C4-2B (cell line): ENCODE data around the gene SVBP.

Experiments used
- CTCF ChIP-seq: fragments of 450-650 bp; conservative IDR thresholded peaks from 2 replicates; pipeline ENCODE4 v1.5.1; 2017; ENCODE audit warnings: mild to moderate bottlenecking
- ZFX ChIP-seq: fragments of 450-650 bp; IDR thresholded peaks from 2 replicates; pipeline ENCODE4 v1.6.1; 2017

DNA sequence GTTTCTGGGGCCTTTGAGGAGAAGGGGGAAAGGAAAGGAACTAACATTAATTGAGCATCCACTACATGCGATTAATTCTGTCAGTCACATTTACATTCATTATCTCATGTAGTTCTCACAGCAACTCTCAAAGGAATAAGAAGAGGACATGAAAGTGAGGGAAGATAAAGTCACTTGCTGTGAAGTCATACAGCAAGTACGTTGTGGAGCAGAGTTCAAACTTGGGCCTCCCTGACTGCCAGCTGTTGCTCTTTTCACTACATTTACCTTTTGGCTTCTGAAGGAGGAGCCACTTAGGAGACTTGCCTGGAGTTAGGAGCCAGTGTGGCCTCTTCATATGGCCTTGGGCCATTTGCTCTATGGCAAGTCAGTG lies 35.4 kb upstream of the SVBP start:
- TF ChIP-seq CTCF: no peak
- TF ChIP-seq ZFX: no peak
